HepG2 (cell line): ENCODE measurements around the gene SMIM41. TPM values are rescaled to one million over a fixed set of nuclear protein-coding genes. Genes with fewer than 3 reads are reported as not detected.

Experiments
- AKAP8 ChIP-seq: sonication (generic); formaldehyde crosslinking; IDR thresholded peaks from 2 replicates; pipeline ENCODE4 v1.5.1; 2020; ENCODE audit warnings: mild to moderate bottlenecking, missing genetic modification reagents
- BCL6 ChIP-seq: IDR thresholded peaks from 2 replicates; pipeline ENCODE4 v1.6.1; 2016; ENCODE audit warnings: missing genetic modification reagents, missing compliant biosample characterization
- CAMTA2 ChIP-seq: sonication (generic); formaldehyde crosslinking; IDR thresholded peaks from 2 replicates; pipeline ENCODE4 v1.4.0; 2020; ENCODE audit warnings: mild to moderate bottlenecking, missing genetic modification reagents, borderline replicate concordance
- CHD2 ChIP-seq: IDR thresholded peaks from 2 replicates; pipeline ENCODE4 v1.6.1; 2011; ENCODE audit warnings: low read depth, low read length, improper control_type of control experiment
- FOXP1 ChIP-seq, 2 experiments: fragments of 450-650 bp in 1 of 2; IDR thresholded peaks; 2 replicates each; pipeline ENCODE4 v1.6.1; 2017 to 2018; ENCODE audit warnings: antibody characterized with exemption in 1 of 2
- GABPB1 ChIP-seq: IDR thresholded peaks from 2 replicates; pipeline ENCODE4 v1.6.1; 2016; ENCODE audit warnings: mild to moderate bottlenecking, missing genetic modification reagents, moderate library complexity, missing compliant biosample characterization
- GTF2F1 ChIP-seq: fragments of 150-350 bp; IDR thresholded peaks from 2 replicates; pipeline ENCODE4 v1.6.1; 2014; ENCODE audit warnings: low read length
- HES4 ChIP-seq: sonication (generic); formaldehyde crosslinking; IDR thresholded peaks from 2 replicates; pipeline ENCODE4 v1.9.0; 2021; ENCODE audit warnings: mild to moderate bottlenecking, missing genetic modification reagents, borderline replicate concordance
- HOXA9 ChIP-seq: sonication (generic); formaldehyde crosslinking; IDR thresholded peaks from 2 replicates; pipeline ENCODE4 v1.8.1; 2022; ENCODE audit warnings: missing genetic modification reagents, mild to moderate bottlenecking, moderate library complexity, borderline replicate concordance
- MED1 ChIP-seq: sonication (generic); formaldehyde crosslinking; IDR thresholded peaks from 2 replicates; pipeline ENCODE4 v1.4.0; 2020; ENCODE audit warnings: missing genetic modification reagents
- NAIF1 ChIP-seq: sonication (generic); formaldehyde crosslinking; IDR thresholded peaks from 2 replicates; pipeline ENCODE4 v1.5.0; 2020; ENCODE audit warnings: mild to moderate bottlenecking, missing genetic modification reagents, borderline replicate concordance
- NFKBIZ ChIP-seq: IDR thresholded peaks from 2 replicates; pipeline ENCODE4 v1.6.1; 2018; ENCODE audit warnings: missing genetic modification reagents, missing compliant biosample characterization
- RXRA ChIP-seq: sonication (generic); formaldehyde crosslinking; IDR thresholded peaks from 2 replicates; pipeline ENCODE4 v1.5.1; 2020; ENCODE audit warnings: missing genetic modification reagents
- SALL1 ChIP-seq: sonication (generic); formaldehyde crosslinking; IDR thresholded peaks from 2 replicates; pipeline ENCODE4 v1.8.0; 2022; ENCODE audit warnings: mild to moderate bottlenecking, missing genetic modification reagents
- SAP130 ChIP-seq: IDR thresholded peaks from 2 replicates; pipeline ENCODE4 v1.6.1; 2016; ENCODE audit warnings: low read depth
- SIX4 ChIP-seq: sonication (generic); formaldehyde crosslinking; IDR thresholded peaks from 2 replicates; pipeline ENCODE4 v1.4.0; 2020; ENCODE audit warnings: missing genetic modification reagents
- SMYD3 ChIP-seq: sonication (generic); formaldehyde crosslinking; IDR thresholded peaks from 2 replicates; pipeline ENCODE4 v1.8.1; 2023; ENCODE audit warnings: mild to moderate bottlenecking, missing genetic modification reagents
- ZNF317 ChIP-seq: sonication (generic); formaldehyde crosslinking; IDR thresholded peaks from 2 replicates; pipeline ENCODE4 v1.5.0; 2020; ENCODE audit warnings: mild to moderate bottlenecking, missing genetic modification reagents
- ZNF605 ChIP-seq: sonication (generic); formaldehyde crosslinking; IDR thresholded peaks from 2 replicates; pipeline ENCODE4 v1.8.0; 2022; ENCODE audit warnings: mild to moderate bottlenecking, missing genetic modification reagents
- polyA plus RNA-seq, 8 experiments: library from polyadenylated mRNA; depleted of rRNA in 3 of 8; stranded (reverse) in 7 of 8; unstranded in 1 of 8; fragments of >200 nt; fragmentation: Illumina TruSeq in 4 of 8; extraction: Trizol in 4 of 8; gene quantifications; 2 replicates each; pipeline versions ENCODE4 v1.2.1 to v1.2.3, GENCODE V29; 2011 to 2016; ENCODE audit warnings: low read depth in 4 of 8, missing spikeins in 1 of 8, mixed read lengths in 1 of 8; ENCODE audit not compliant: insufficient read depth in 1 of 8
- total RNA-seq, 5 experiments: library from RNA; depleted of rRNA; stranded (reverse); fragments of >200 nt; fragmentation: Illumina TruSeq; extraction: Trizol; gene quantifications; 2 replicates each; pipeline ENCODE4 v1.2.3, GENCODE V29; 2016; ENCODE audit warnings: low read depth in 1 of 5
- TF ChIP-seq, protein P1 (sequence below), 2 experiments: fragments of 450-650 bp in 1 of 2; sonication (generic) in 1 of 2; formaldehyde crosslinking; IDR thresholded peaks; 2 replicates each; pipeline versions ENCODE4 v1.5.0 to v1.8.0; 2020 to 2022; ENCODE audit warnings: mild to moderate bottlenecking in 1 of 2, missing genetic modification reagents in 1 of 2
- TF ChIP-seq, protein P2 (sequence below): sonication (generic); formaldehyde crosslinking; IDR thresholded peaks from 2 replicates; pipeline ENCODE4 v1.4.0; 2020; ENCODE audit warnings: missing genetic modification reagents
- TF ChIP-seq, protein P3 (sequence below): sonication (generic); formaldehyde crosslinking; IDR thresholded peaks from 2 replicates; pipeline ENCODE4 v1.4.0; 2020; ENCODE audit warnings: missing genetic modification reagents, borderline replicate concordance
- TF ChIP-seq, protein P4 (sequence below): sonication (generic); formaldehyde crosslinking; IDR thresholded peaks from 2 replicates; pipeline ENCODE4 v1.5.0; 2020; ENCODE audit warnings: missing genetic modification reagents

The SMIM41 gene
- total and polyA plus RNA-seq, 2 of the 13 experiments (the other 11 are each of a cell fraction or from before 2014, with no cell fraction given), result not detected

DNA sequence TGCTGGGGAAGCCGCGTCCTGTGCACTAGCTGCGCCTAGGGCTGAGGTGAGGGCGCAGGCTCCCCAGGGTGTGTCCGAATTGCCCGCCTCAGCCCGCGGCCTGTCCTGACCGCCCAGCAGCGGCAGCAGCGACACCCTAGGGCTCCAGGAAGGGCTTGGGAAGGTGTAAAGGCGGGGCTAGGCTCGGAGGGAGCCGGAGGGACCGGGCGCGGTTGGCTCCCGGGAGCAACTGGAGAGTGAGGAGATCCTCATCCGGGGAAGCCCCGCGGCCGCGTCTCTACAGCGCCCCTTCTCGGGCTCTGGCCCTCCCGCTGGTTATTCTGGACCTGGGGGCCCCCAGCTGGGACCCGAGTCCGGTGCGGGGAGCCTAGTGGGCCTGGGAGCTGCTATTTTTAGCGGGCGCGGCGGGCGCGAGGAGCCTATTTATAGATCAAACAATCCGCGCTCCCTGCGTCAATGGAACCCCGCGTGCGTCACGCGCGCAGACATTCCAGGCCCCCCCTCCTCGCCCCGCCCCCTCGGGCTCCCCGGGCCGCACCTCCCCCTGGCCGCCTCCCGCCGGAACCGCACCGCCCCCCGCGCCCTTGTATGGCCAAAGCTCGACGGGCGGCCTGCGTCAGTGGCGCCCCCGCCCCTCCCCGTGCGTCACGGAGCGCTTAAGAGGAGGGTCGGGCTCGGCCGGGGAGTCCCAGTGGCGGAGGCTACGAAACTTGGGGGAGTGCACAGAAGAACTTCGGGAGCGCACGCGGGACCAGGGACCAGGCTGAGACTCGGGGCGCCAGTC is 28.6 kb upstream of the SMIM41 start, which contains the start of gene NR4A1 (continued):
- TF ChIP-seq CHD2, result no peak
- peak; percentile 46; the same call in 1 of the 2 replicates for TF ChIP-seq MED1
- no peak for TF ChIP-seq HES4
- TF ChIP-seq ZNF605 (CRISPR knock-in tag), result no peak; the same call in 1 of the 2 replicates
- TF ChIP-seq NAIF1 (CRISPR knock-in tag), result peak; percentile 43; the same call in 1 of the 2 replicates
- TF ChIP-seq, protein P1, sequence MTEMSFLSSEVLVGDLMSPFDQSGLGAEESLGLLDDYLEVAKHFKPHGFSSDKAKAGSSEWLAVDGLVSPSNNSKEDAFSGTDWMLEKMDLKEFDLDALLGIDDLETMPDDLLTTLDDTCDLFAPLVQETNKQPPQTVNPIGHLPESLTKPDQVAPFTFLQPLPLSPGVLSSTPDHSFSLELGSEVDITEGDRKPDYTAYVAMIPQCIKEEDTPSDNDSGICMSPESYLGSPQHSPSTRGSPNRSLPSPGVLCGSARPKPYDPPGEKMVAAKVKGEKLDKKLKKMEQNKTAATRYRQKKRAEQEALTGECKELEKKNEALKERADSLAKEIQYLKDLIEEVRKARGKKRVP (CRISPR knock-in tag; IDR thresholded peaks at IDR 0.05), result peak in 1 of 2 experiments; percentile 26; a peak in 1 of 4 replicates
- TF ChIP-seq, protein P2, sequence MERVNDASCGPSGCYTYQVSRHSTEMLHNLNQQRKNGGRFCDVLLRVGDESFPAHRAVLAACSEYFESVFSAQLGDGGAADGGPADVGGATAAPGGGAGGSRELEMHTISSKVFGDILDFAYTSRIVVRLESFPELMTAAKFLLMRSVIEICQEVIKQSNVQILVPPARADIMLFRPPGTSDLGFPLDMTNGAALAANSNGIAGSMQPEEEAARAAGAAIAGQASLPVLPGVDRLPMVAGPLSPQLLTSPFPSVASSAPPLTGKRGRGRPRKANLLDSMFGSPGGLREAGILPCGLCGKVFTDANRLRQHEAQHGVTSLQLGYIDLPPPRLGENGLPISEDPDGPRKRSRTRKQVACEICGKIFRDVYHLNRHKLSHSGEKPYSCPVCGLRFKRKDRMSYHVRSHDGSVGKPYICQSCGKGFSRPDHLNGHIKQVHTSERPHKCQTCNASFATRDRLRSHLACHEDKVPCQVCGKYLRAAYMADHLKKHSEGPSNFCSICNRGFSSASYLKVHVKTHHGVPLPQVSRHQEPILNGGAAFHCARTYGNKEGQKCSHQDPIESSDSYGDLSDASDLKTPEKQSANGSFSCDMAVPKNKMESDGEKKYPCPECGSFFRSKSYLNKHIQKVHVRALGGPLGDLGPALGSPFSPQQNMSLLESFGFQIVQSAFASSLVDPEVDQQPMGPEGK (CRISPR knock-in tag), result peak; percentile 88
- no peak for TF ChIP-seq SMYD3 (CRISPR knock-in tag)
- peak; percentile 91 for TF ChIP-seq CAMTA2 (CRISPR knock-in tag)
- TF ChIP-seq, protein P3, sequence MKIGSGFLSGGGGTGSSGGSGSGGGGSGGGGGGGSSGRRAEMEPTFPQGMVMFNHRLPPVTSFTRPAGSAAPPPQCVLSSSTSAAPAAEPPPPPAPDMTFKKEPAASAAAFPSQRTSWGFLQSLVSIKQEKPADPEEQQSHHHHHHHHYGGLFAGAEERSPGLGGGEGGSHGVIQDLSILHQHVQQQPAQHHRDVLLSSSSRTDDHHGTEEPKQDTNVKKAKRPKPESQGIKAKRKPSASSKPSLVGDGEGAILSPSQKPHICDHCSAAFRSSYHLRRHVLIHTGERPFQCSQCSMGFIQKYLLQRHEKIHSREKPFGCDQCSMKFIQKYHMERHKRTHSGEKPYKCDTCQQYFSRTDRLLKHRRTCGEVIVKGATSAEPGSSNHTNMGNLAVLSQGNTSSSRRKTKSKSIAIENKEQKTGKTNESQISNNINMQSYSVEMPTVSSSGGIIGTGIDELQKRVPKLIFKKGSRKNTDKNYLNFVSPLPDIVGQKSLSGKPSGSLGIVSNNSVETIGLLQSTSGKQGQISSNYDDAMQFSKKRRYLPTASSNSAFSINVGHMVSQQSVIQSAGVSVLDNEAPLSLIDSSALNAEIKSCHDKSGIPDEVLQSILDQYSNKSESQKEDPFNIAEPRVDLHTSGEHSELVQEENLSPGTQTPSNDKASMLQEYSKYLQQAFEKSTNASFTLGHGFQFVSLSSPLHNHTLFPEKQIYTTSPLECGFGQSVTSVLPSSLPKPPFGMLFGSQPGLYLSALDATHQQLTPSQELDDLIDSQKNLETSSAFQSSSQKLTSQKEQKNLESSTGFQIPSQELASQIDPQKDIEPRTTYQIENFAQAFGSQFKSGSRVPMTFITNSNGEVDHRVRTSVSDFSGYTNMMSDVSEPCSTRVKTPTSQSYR (CRISPR knock-in tag), result peak; percentile 68; the same call in 1 of the 2 replicates
- no peak for TF ChIP-seq HOXA9 (CRISPR knock-in tag)
- TF ChIP-seq ZNF317 (CRISPR knock-in tag), result peak; percentile 36; the same call in 1 of the 2 replicates
- TF ChIP-seq GTF2F1, result peak; percentile 55; the same call in 1 of the 2 replicates
- peak; percentile 62; the same call in 1 of the 2 replicates for TF ChIP-seq SALL1 (CRISPR knock-in tag)
- TF ChIP-seq GABPB1 (CRISPR knock-in tag), result peak; percentile 68; the same call in 1 of the 2 replicates
- TF ChIP-seq RXRA (CRISPR knock-in tag), result peak; percentile 43; the same call in 1 of the 2 replicates
- 0 out of 2 replicates have a peak, but pooled peaks have one; percentile 15 for TF ChIP-seq NFKBIZ
- TF ChIP-seq BCL6, result peak; percentile 16; the same call in 1 of the 2 replicates
- TF ChIP-seq SAP130 (CRISPR knock-in tag), result peak; percentile 74
- TF ChIP-seq SIX4 (CRISPR knock-in tag), result no peak; the same call in 1 of the 2 replicates
- TF ChIP-seq AKAP8 (CRISPR knock-in tag), result peak; percentile 78; the same call in 1 of the 2 replicates
- TF ChIP-seq, protein P4, sequence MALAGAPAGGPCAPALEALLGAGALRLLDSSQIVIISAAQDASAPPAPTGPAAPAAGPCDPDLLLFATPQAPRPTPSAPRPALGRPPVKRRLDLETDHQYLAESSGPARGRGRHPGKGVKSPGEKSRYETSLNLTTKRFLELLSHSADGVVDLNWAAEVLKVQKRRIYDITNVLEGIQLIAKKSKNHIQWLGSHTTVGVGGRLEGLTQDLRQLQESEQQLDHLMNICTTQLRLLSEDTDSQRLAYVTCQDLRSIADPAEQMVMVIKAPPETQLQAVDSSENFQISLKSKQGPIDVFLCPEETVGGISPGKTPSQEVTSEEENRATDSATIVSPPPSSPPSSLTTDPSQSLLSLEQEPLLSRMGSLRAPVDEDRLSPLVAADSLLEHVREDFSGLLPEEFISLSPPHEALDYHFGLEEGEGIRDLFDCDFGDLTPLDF (CRISPR knock-in tag), result no peak; the same call in 1 of the 2 replicates
- no peak for TF ChIP-seq FOXP1 (IDR thresholded peaks at IDR 0.05)
- TF ChIP-seq FOXP1 (CRISPR knock-in tag; IDR thresholded peaks at IDR 0.05), result peak; percentile 9; the same call in 1 of the 2 replicates
